GM19324 (cell line): ENCODE results near the gene C20orf204.
"Not testable (repeated sequence)": the region's sequence is repeated elsewhere in the genome, so short reads cannot be mapped to it uniquely, and the experiment has no call there.

ENCODE experiments used
- ATAC-seq: cut with Tn5 transposase; IDR thresholded peaks from one replicate; pipeline ENCODE4 v1.9.1; 2021; ENCODE audit warnings: mild to moderate bottlenecking, moderate library complexity; ENCODE audit not compliant: unreplicated experiment, low FRiP score

C20orf204 gene

DNA sequence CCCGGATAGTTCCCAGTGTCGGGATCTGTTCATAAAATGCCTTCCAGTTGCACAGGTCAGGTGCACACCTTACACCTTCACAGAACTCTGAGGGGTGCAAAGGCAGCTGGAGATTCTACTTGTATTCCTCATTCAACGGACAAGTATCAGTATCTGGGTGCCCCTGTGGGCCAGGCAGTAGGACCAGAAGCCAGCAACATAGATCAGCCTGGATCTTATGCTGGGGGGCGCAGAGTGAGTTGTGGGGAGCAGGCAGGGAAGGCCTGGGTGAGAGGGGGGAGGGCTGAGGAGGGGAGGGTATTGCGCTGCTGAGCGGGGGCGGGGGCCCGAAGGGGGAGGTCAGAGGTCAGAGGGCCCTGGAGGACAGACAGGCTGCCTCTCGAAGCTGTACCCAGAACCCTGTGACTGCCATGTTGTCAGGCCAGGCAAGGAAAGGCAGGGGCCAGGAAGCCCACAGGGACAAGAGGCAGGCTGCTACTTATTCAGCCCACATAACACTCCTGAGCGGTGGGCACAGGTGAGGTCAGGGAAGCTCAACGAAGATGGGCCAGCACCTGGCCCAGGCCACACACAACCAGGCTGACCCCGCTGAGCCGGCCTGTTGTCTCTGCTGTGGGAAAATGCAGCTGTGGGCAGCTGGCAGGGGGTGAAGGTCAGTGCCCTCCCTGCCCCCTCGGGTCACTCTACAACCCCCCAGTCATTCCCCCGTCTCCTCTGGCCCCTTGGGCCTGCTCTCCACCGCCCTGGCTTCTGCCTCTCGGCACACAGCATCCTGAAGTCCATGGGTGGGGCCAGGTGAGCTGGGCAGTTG, 45.0 kb downstream of the C20orf204 start:
- no peak for ATAC-seq

GRCh38 chr20:64081624-64081964, 45.6 kb downstream of the C20orf204 start:
- no peak for ATAC-seq

DNA sequence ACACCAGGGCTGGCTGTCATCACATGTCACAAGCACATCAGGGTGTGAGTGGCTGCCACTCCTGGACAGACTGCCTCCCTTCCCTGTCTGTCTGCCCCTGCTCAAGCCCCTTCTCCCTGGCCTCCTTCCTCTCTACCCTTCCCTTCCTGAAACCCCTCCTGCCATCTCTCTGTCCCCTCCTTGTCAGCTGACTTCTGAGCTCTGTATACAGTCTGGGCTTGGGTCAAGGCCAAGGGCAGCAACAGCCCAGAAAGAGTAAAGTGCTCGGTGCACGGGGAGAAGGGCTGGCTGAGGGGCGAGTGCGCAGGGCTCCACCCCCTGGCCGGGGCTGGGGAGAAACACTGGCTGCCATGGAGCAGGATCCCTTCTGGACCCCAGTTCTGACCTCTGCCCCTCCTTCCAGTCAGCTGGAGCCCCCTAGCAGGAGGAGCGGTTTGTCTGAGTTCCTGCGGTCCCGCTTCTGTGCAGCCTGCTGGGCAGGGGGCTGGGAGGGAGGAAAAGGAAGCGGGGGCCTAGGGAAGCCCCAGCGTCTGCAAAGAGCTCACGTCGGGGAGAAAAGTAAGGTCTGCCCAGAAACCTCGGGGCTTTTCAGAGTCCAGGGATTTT, 46.2 kb downstream of the C20orf204 start:
- no peak for ATAC-seq

GRCh38 chr20:64082820-64083377, 46.9 kb downstream of the C20orf204 start:
- ATAC-seq, result no peak

- ATAC-seq, result no peak
These were observed 47.4 kb downstream of the C20orf204 start for GRCh38 chr20:64083378-64083803.

DNA sequence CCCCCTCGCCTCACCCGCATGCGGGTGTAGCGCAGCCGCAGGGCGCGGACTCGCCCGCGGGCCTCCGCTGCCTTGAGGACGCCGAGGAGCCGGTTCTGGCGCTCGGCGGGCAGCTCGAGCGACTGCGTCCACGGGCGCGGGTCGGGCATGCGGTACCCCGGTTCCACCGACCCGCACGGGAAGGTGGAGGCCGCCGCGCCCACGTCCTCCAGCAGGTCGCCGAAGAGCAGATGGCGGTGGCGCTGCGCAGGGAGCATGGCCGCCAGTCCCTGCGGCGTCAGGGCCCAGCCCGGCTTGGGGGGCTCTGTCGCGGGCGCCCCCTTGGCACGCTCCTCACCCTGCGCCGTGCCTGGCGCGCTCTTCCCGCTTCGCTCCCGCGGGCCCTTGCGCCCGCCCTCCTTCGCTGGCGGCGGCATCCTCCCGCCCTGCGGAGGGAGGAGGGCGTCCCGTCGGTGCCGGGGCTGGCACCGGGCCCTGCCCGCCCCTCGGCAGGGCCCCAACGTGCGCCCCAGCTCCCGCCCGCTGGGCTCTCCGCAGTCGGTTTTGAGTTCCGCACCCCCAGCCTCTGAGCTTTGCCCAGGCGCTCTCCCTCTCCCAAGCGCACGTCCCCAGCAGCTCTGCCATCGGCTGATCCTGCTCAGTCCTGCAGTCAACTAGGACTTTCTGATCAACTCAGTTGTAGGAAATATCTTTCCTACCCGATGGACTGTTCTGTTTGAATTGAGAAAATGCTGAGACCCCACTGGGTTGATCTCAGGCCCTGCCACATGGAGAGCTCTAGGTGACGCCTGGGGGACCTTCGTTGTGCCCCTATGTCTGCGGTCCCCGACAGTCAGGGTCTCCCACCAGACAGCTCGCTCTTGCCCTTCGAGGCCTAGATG, 48.1 kb downstream of the C20orf204 start, which contains the start of gene LKAAEAR1:
Gene LKAAEAR1, minus strand, starts transcription at position 595 of the 881 bp plus-strand sequence. Its CDS starts 179 bp downstream, at position 416.
- no peak for ATAC-seq

GRCh38 chr20:64084685-64085152, 48.7 kb downstream of the C20orf204 start:
- no peak for ATAC-seq

DNA sequence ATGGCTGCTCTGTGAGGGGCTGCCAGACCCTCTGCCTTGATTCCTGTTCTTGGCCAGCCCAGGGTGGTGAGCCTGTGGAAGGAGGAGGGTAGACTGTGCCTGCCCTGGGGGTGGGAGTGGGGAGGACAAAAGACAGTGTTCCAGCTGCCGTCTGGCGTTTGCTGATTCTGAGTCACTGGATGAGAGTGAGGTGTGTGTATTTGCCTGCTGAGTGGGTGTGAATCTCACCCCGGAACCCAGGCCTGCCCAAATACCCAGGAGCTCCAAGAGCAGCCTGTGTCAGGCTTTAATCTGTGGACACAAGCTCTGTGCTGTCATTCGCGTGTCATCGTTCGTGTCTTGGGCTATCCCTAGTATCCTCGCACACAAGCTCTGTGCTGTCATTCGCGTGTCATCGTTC, 50.8 kb downstream of the C20orf204 start:
- ATAC-seq, result no peak

GRCh38 chr20:64087226-64087825, 51.3 kb downstream of the C20orf204 start:
- not testable (repeated sequence) for ATAC-seq

GRCh38 chr20:64088586-64088985, 52.6 kb downstream of the C20orf204 start:
- not testable (repeated sequence) for ATAC-seq
